ENCODE data around the gene ESCO1.
A peak's percentile ranks its signal among the peaks of the same experiment; 100 is the strongest.
"Not testable (repeated sequence)": the region's sequence is repeated elsewhere in the genome, so short reads cannot be mapped to it uniquely, and the experiment has no call there.

The ESCO1 gene

GRCh38 chr18:21600526-21601410, at the start of gene ESCO1:
Gene ESCO1 (minus strand): TSS chr18:21600704. CDS start chr18:21574843, 25,861 bp downstream.
- DNase-seq (ENCODE audit: low read depth, low spot score): peak; percentile 96

- not testable (repeated sequence) for DNase-seq (ENCODE audit: low read depth, low spot score)
Observed at GRCh38 chr18:21640375-21640774, 39.9 kb upstream of the ESCO1 start.

GRCh38 chr18:21638822-21639221, 38.3 kb upstream of the ESCO1 start:
- no peak for DNase-seq (ENCODE audit: low read depth, low spot score)

GRCh38 chr18:21636769-21637168, 36.3 kb upstream of the ESCO1 start:
- DNase-seq (ENCODE audit: low read depth, low spot score): no peak

GRCh38 chr18:21634588-21635199, 34.2 kb upstream of the ESCO1 start:
- DNase-seq (ENCODE audit: low read depth, low spot score): no peak

GRCh38 chr18:21632393-21632792, 31.9 kb upstream of the ESCO1 start:
- DNase-seq (ENCODE audit: low read depth, low spot score): no peak

- DNase-seq (ENCODE audit: low read depth, low spot score): no peak
Observed at GRCh38 chr18:21629089-21629832, 28.8 kb upstream of the ESCO1 start.

- DNase-seq (ENCODE audit: low read depth, low spot score): not testable (repeated sequence)
Observed at GRCh38 chr18:21621640-21622039, 21.1 kb upstream of the ESCO1 start.

- DNase-seq (ENCODE audit: low read depth, low spot score): peak; percentile 73
Observed at GRCh38 chr18:21612125-21613039, 11.9 kb upstream of the ESCO1 start, which contains the start of gene SNRPD1. Gene SNRPD1 (plus strand): TSS chr18:21612314. CDS start chr18:21612430, 116 bp downstream.

GRCh38 chr18:21611401-21612124, 11.1 kb upstream of the ESCO1 start:
- DNase-seq (ENCODE audit: low read depth, low spot score): not testable (repeated sequence)

GRCh38 chr18:21605213-21605612, 4.7 kb upstream of the ESCO1 start:
- DNase-seq (ENCODE audit: low read depth, low spot score): no peak

- DNase-seq (ENCODE audit: low read depth, low spot score): no peak
Observed at GRCh38 chr18:21604671-21605070, 4.2 kb upstream of the ESCO1 start.

- DNase-seq (ENCODE audit: low read depth, low spot score): no peak
Observed at GRCh38 chr18:21602299-21602587, 1.7 kb upstream of the ESCO1 start.

- DNase-seq (ENCODE audit: low read depth, low spot score): no peak
Observed at GRCh38 chr18:21599585-21600525, 649 bp downstream of the ESCO1 start.

GRCh38 chr18:21598726-21599584, 1.5 kb downstream of the ESCO1 start:
- DNase-seq (ENCODE audit: low read depth, low spot score): no peak

GRCh38 chr18:21597620-21598019, 2.9 kb downstream of the ESCO1 start:
- DNase-seq (ENCODE audit: low read depth, low spot score): no peak

GRCh38 chr18:21593540-21594257, 6.8 kb downstream of the ESCO1 start:
- no peak for DNase-seq (ENCODE audit: low read depth, low spot score)

GRCh38 chr18:21592361-21592760, 8.1 kb downstream of the ESCO1 start:
- not testable (repeated sequence) for DNase-seq (ENCODE audit: low read depth, low spot score)
